ENCODE measurements around the gene PDE6G.

The PDE6G gene

GRCh38 chr17:81672954-81673353 lies 16.6 kb upstream of the PDE6G start:
- no peak for TF ChIP-seq CTCF (IDR thresholded peaks at IDR 0.05; ENCODE audit: extremely low read depth, insufficient read depth, missing control alignments)
- no peak for DNase-seq (ENCODE audit: low spot score)
- in situ Hi-C loops (cut with MboI; ENCODE audit: low pct_unique_long_range_greater_than_20kb, low sequenced_read_pairs, unreplicated experiment): no loop called here

- no peak for DNase-seq (ENCODE audit: low spot score)
- in situ Hi-C loops (cut with MboI; ENCODE audit: low pct_unique_long_range_greater_than_20kb, low sequenced_read_pairs, unreplicated experiment): no loop called here
Measured at GRCh38 chr17:81672504-81672903, 16.2 kb upstream of the PDE6G start.

GRCh38 chr17:81667754-81668153 lies 11.4 kb upstream of the PDE6G start:
- in situ Hi-C loops (cut with MboI; ENCODE audit: low pct_unique_long_range_greater_than_20kb, low sequenced_read_pairs, unreplicated experiment): no loop called here
- DNase-seq (ENCODE audit: low spot score): no peak
- TF ChIP-seq CTCF (IDR thresholded peaks at IDR 0.05; ENCODE audit: extremely low read depth, insufficient read depth, missing control alignments): no peak

More at GRCh38 chr17:81672504-81672903, 16.2 kb upstream of the PDE6G start:
- TF ChIP-seq CTCF (IDR thresholded peaks at IDR 0.05; ENCODE audit: extremely low read depth, insufficient read depth, missing control alignments): no peak

GRCh38 chr17:81666342-81667191 lies 10.2 kb upstream of the PDE6G start, which contains the start of the genes CCDC137 and OXLD1:
CCDC137 (plus strand) TSS chr17:81666737; CDS start chr17:81666767, 30 bp downstream.
OXLD1 (minus strand) TSS chr17:81666605; CDS start chr17:81666577, 28 bp downstream.
- in situ Hi-C loops (cut with MboI; ENCODE audit: low pct_unique_long_range_greater_than_20kb, low sequenced_read_pairs, unreplicated experiment): no loop called here
- TF ChIP-seq CTCF (IDR thresholded peaks at IDR 0.05; ENCODE audit: extremely low read depth, insufficient read depth, missing control alignments): no peak
- peak; percentile 99 for DNase-seq (ENCODE audit: low spot score)

GRCh38 chr17:81666092-81666341 lies 9.7 kb upstream of the PDE6G start:
- in situ Hi-C loops (cut with MboI; ENCODE audit: low pct_unique_long_range_greater_than_20kb, low sequenced_read_pairs, unreplicated experiment): no loop called here
- DNase-seq (ENCODE audit: low spot score): no peak
- no peak for TF ChIP-seq CTCF (IDR thresholded peaks at IDR 0.05; ENCODE audit: extremely low read depth, insufficient read depth, missing control alignments)

- DNase-seq (ENCODE audit: low spot score): no peak
Measured at GRCh38 chr17:81665205-81666091, 9.1 kb upstream of the PDE6G start.

More at GRCh38 chr17:81665205-81666091, 9.1 kb upstream of the PDE6G start:
- in situ Hi-C loops (cut with MboI; ENCODE audit: low pct_unique_long_range_greater_than_20kb, low sequenced_read_pairs, unreplicated experiment): no loop called here
- no peak for TF ChIP-seq CTCF (IDR thresholded peaks at IDR 0.05; ENCODE audit: extremely low read depth, insufficient read depth, missing control alignments)

Data from GM13977 (cell line).